GM13976 (cell line): ENCODE results near the gene IQSEC3.

ENCODE experiments used
- DNase-seq: peaks from one replicate; pipeline ENCODE4 v3.0.0; 2012; ENCODE audit warnings: low spot score
- CTCF ChIP-seq: IDR thresholded peaks from 2 replicates; pipeline ENCODE4 v1.5.1; 2012; ENCODE audit warnings: borderline replicate concordance, mild to moderate bottlenecking; ENCODE audit not compliant: insufficient read depth; ENCODE audit errors: extremely low read depth, missing control alignments, control extremely low read depth
- in situ Hi-C: fragments of 300-500 bp; cut with MboI; formaldehyde crosslinking; loops from one replicate; pipeline ENCODE4 v1.12.0; 2022; ENCODE audit warnings: low sequenced_read_pairs, mixed read lengths, inconsistent platforms; ENCODE audit not compliant: unreplicated experiment

The IQSEC3 gene

GRCh38 chr12:148676-149416 lies 82.3 kb downstream of the IQSEC3 start:
- DNase-seq: no peak
- TF ChIP-seq CTCF: no peak
- in situ Hi-C loops: no loop called here

- no peak for DNase-seq
- in situ Hi-C loops: no loop called here
- TF ChIP-seq CTCF: no peak
Measured at GRCh38 chr12:151579-151978, 85.0 kb downstream of the IQSEC3 start.

GRCh38 chr12:152440-152839 lies 85.9 kb downstream of the IQSEC3 start:
- in situ Hi-C loops: no loop called here
- DNase-seq: no peak
- no peak for TF ChIP-seq CTCF

- TF ChIP-seq CTCF: peak; percentile 74
- peak; percentile 88 for DNase-seq
- in situ Hi-C loops: no loop called here
Measured at GRCh38 chr12:153080-153746, 86.6 kb downstream of the IQSEC3 start.

GRCh38 chr12:154058-154457 lies 87.5 kb downstream of the IQSEC3 start:
- TF ChIP-seq CTCF: no peak
- in situ Hi-C loops: no loop called here
- no peak for DNase-seq

GRCh38 chr12:155006-155405 lies 88.4 kb downstream of the IQSEC3 start:
- no peak for TF ChIP-seq CTCF
- in situ Hi-C loops: no loop called here

More at GRCh38 chr12:155006-155405, 88.4 kb downstream of the IQSEC3 start:
- DNase-seq: no peak
